HG03442 (cell line): ENCODE data around the gene OR9A2.

Experiments
- ATAC-seq: cut with Tn5 transposase; IDR thresholded peaks from one replicate; pipeline ENCODE4 v1.9.1; 2021; ENCODE audit warnings: mild to moderate bottlenecking, moderate library complexity; ENCODE audit not compliant: unreplicated experiment

OR9A2 gene

GRCh38 chr7:143023047-143023446 lies 3.9 kb downstream of the OR9A2 start:
- ATAC-seq: no peak

GRCh38 chr7:143018931-143019330 lies 8.0 kb downstream of the OR9A2 start:
- no peak for ATAC-seq

GRCh38 chr7:143016996-143017395 lies 9.9 kb downstream of the OR9A2 start:
- ATAC-seq: no peak

- ATAC-seq: no peak
Observed at GRCh38 chr7:143015926-143016490, 10.9 kb downstream of the OR9A2 start.

- ATAC-seq: peak; percentile 77
Observed at GRCh38 chr7:143015084-143015483, 11.8 kb downstream of the OR9A2 start.

- no peak for ATAC-seq
Observed at GRCh38 chr7:143013893-143014292, 13.0 kb downstream of the OR9A2 start.

GRCh38 chr7:143013473-143013872 lies 13.5 kb downstream of the OR9A2 start:
- ATAC-seq: no peak

GRCh38 chr7:143012409-143012808 lies 14.5 kb downstream of the OR9A2 start:
- no peak for ATAC-seq

- no peak for ATAC-seq
Observed at GRCh38 chr7:143012001-143012400, 14.9 kb downstream of the OR9A2 start.

GRCh38 chr7:143008007-143008901 lies 18.7 kb downstream of the OR9A2 start:
- ATAC-seq: peak; percentile 89

- no peak for ATAC-seq
Observed at GRCh38 chr7:143005632-143006260, 21.2 kb downstream of the OR9A2 start.

GRCh38 chr7:143003393-143004051 lies 23.4 kb downstream of the OR9A2 start:
- ATAC-seq: peak; percentile 64

GRCh38 chr7:143002898-143003297 lies 24.0 kb downstream of the OR9A2 start:
- ATAC-seq: no peak

GRCh38 chr7:143002106-143002505 lies 24.8 kb downstream of the OR9A2 start:
- ATAC-seq: no peak

- no peak for ATAC-seq
Observed at GRCh38 chr7:143000648-143001047, 26.3 kb downstream of the OR9A2 start.

GRCh38 chr7:142999793-143000192 lies 27.1 kb downstream of the OR9A2 start:
- no peak for ATAC-seq

- ATAC-seq: no peak
Observed at GRCh38 chr7:142998966-142999365, 28.0 kb downstream of the OR9A2 start.

GRCh38 chr7:142997456-142997989 lies 29.4 kb downstream of the OR9A2 start:
- ATAC-seq: no peak

- ATAC-seq: no peak
Observed at GRCh38 chr7:142992427-142992826, 34.5 kb downstream of the OR9A2 start.

- no peak for ATAC-seq
Observed at GRCh38 chr7:142984297-142984696, 42.6 kb downstream of the OR9A2 start.

GRCh38 chr7:142983825-142984224 lies 43.1 kb downstream of the OR9A2 start:
- ATAC-seq: no peak
